Activated CD4-positive, alpha-beta memory T cell treated with anti-CD3 and anti-CD28 coated beads for 36 hours (primary cell): ENCODE results near the gene MTCL3.
"Not testable (repeated sequence)": the region's sequence is repeated elsewhere in the genome, so short reads cannot be mapped to it uniquely, and the experiment has no call there.

Experiments used
- CTCF ChIA-PET: fragments of 350-600 bp; sonication (Branson Sonifier 250); formaldehyde crosslinking; loops from one replicate; lab custom pipeline; 2021; ENCODE audit warnings: antibody characterized with exemption, inconsistent platforms; lab: Charles Lee
- POLR2A ChIA-PET: fragments of 350-600 bp; sonication (Branson Sonifier 250); formaldehyde crosslinking; loops from one replicate; lab custom pipeline; 2021; ENCODE audit warnings: antibody characterized with exemption; lab: Charles Lee
- DNase-seq: peaks from one replicate; pipeline ENCODE4 v3.0.0-alpha.2; 2020
- H3K27ac Mint-ChIP-seq: one replicate; pipeline ENCODE4 v1.8.0; 2021; ENCODE audit warnings: mixed read lengths
- H3K27me3 Mint-ChIP-seq: one replicate; pipeline ENCODE4 v1.8.0; 2021; ENCODE audit warnings: mixed read lengths
- H3K36me3 Mint-ChIP-seq: one replicate; pipeline ENCODE4 v1.8.0; 2021; ENCODE audit warnings: mixed read lengths
- H3K4me1 Mint-ChIP-seq: one replicate; pipeline ENCODE4 v1.8.0; 2021; ENCODE audit warnings: low read depth, mixed read lengths
- H3K4me3 Mint-ChIP-seq: one replicate; pipeline ENCODE4 v1.8.0; 2021; ENCODE audit warnings: mild to moderate bottlenecking, mixed read lengths
- H3K9me3 Mint-ChIP-seq: one replicate; pipeline ENCODE4 v1.8.0; 2021; ENCODE audit warnings: mixed read lengths
- intact Hi-C: fragments of 100-400 bp; cut with micrococcal nuclease; formaldehyde crosslinking; loops from one replicate; pipeline ENCODE4 v1.15.1; 2023

MTCL3 gene

DNA sequence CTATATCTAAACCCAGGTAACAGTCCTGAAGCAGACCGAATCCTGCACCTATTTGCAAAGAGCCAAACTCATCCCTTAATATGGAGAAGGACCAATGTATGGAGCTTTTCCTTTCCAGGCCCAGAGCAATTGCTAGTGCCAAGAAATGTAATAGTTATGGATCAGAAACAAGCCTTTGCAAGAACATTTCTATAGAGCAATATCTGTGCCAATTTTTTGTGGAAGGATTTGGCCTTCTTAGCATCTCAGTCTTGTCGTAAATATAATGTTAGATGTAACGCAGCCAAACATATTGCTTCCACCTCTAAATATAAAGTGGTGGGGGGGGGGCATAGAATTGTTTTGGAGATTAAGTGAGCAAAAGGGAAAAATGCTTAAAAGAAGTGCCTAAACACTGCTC is 62.7 kb downstream of the MTCL3 start:
- ChIA-PET POLR2A (no interaction called here), CTCF (interaction anchor here (1.4 kb wide), 1 partner anchor 8 kb away, joined by 4 read pairs; no protein-coding TSS in a partner anchor)
- H3K27ac Mint-ChIP-seq: no peak overlapping the region
- DNase-seq: no peak
- no peaks in the 10 kb centered on the region for H3K9me3 Mint-ChIP-seq
- peaks cover 2% of the 10 kb centered on the region for H3K4me1 Mint-ChIP-seq
- no peaks in the 10 kb centered on the region for H3K27me3 Mint-ChIP-seq
- intact Hi-C loops: no loop called here
- no peaks in the 10 kb centered on the region for H3K36me3 Mint-ChIP-seq
- H3K4me3 Mint-ChIP-seq: no peak overlapping the region

DNA sequence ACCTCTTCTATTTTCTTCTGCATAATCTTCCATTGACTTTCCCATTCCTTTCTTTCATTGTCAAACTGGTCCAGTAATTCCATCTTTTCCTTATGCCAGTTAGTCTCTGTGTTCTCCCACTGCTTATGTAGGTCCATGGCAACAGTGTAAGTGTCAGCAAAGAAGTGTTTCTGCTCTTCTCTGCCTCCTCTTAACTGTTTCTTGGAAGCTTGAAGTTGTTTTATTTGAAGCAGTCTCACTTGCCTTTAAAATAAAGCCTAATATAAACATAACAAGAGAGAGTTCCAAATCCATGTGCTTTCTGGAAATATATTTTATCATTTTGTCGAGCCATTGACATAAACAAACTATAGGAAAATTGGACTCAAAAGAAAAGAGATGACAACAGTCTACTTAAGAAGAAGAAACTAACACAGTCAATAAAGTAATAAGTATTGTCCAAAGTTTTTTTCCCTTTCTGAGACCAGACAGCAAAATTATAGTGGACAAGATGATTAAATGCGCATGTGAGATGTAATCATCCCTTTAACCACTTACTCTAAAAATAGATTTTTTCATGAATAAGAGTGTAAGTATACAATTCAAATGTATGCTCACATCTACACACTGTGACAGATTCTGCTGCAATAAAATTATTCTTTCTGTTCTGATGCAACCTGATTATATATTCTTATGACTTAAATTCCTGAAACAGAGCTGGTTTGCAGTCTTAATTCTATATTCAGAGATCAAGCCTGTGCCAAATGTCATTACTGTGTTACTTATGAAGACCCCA is 65.1 kb downstream of the MTCL3 start:
- peaks cover 2% of the 10 kb centered on the region for H3K36me3 Mint-ChIP-seq
- ChIA-PET CTCF (no interaction called here), POLR2A (no interaction called here)
- H3K4me3 Mint-ChIP-seq: no peak overlapping the region
- no peak for DNase-seq
- H3K27ac Mint-ChIP-seq: no peak overlapping the region
- no peaks in the 10 kb centered on the region for H3K27me3 Mint-ChIP-seq
- H3K9me3 Mint-ChIP-seq: no peaks in the 10 kb centered on the region
- no peaks in the 10 kb centered on the region for H3K4me1 Mint-ChIP-seq
- intact Hi-C loops: no loop called here

DNA sequence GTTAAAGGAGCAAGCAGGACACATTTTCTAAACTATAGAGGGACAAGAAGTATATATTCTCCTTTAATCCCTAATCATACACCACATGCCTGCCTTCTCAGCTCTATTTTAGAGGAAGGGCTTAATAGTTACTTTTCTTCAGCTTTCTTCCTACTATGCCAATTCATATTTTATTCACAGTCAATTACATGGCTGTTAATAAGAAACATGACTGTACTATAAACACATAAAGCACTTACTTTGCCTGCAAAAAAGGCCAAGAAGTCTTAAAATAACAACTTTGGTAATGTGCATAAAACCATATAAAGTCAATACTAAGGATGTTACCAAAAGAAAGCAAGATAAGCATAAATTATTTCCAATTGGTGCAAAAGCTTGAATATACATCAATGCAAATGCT is 66.3 kb downstream of the MTCL3 start:
- intact Hi-C loops: no loop called here
- CTCF ChIA-PET: no interaction called here
- POLR2A ChIA-PET: no interaction called here
- no peak overlapping the region for H3K4me3 Mint-ChIP-seq
- no peaks in the 10 kb centered on the region for H3K4me1 Mint-ChIP-seq
- peaks cover 2% of the 10 kb centered on the region for H3K36me3 Mint-ChIP-seq
- H3K9me3 Mint-ChIP-seq: no peaks in the 10 kb centered on the region
- H3K27ac Mint-ChIP-seq: no peak overlapping the region
- no peak for DNase-seq
- no peaks in the 10 kb centered on the region for H3K27me3 Mint-ChIP-seq

DNA sequence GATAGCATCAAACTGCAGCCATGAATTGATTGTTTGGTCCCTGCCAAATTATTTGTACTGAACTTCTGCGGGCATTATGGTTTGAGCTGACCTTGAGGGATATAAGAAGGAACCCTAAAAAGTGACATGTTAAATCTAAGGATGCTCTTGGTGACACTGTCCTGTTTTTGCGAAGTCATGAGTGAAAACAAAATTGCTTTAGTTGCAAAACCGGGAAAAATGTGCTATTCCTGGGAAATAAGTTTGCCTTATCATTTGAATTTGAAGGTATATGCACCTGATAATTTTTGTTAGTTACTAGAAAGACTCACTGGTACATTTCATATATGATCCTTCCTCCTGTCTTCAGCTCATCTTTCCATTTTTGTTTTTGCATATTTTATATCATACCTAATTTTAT is 67.7 kb downstream of the MTCL3 start:
- no peak for DNase-seq
- POLR2A ChIA-PET: no interaction called here
- intact Hi-C loops: no loop called here
- Mint-ChIP-seq H3K27me3 (no peaks in the 10 kb centered on the region), H3K36me3 (peaks cover 9% of the 10 kb centered on the region), H3K4me1 (peaks cover under 1% of the 10 kb centered on the region), H3K9me3 (no peaks in the 10 kb centered on the region), H3K4me3 (no peak overlapping the region), H3K27ac (no peak overlapping the region)
- CTCF ChIA-PET: no interaction called here

DNA sequence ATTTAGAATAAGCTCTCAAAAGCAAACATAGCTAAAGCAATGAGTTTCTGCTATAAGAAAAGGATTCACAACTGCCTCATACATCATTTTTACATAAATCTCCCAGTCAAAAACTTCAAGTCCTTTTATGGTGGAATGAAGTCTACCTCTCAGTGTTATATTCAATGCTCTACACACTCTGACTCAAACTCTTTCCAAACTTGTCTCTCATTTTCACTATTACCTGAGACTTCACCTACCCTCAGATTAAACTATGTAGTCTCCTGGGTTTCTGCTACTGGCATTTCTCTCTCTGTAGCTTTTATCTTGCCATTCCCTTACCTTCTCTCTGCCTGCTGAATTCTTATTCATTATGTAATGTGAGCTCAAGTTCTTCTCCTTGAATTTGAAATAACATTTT is 71.4 kb downstream of the MTCL3 start:
- Mint-ChIP-seq H3K4me3 (no peak overlapping the region), H3K36me3 (peaks cover 9% of the 10 kb centered on the region), H3K4me1 (peaks cover 2% of the 10 kb centered on the region), H3K9me3 (no peaks in the 10 kb centered on the region), H3K27me3 (no peaks in the 10 kb centered on the region), H3K27ac (no peak overlapping the region)
- ChIA-PET POLR2A (no interaction called here), CTCF (interaction anchor here (0.6 to 0.8 kb wide), 4 partner anchors 9 to 1931 kb away, joined by 3 to 4 read pairs (median 3); no protein-coding TSS in a partner anchor)
- intact Hi-C loops: no loop called here
- DNase-seq: no peak

DNA sequence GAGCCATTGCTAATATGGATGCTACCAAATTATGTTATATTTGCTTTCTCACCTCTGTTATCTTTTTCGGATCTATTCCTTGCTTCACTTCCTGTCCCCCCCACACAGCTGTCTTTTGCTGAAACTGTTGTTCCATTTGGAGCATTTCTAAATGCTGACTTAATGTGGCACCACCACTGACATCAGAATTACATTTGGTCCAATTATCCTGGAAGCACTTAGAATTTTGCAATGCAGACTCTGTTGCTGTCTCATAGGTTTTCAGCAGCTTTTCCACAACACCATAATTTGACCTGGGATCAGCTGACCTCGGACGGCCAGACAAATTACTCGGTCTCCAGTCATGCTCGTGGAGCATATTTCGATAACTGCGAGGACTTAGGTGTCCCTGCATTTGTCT is 72.8 kb downstream of the MTCL3 start:
- DNase-seq: no peak
- POLR2A ChIA-PET: no interaction called here
- Mint-ChIP-seq H3K36me3 (peaks cover 9% of the 10 kb centered on the region), H3K27me3 (no peaks in the 10 kb centered on the region), H3K4me3 (no peak overlapping the region), H3K4me1 (peaks cover 2% of the 10 kb centered on the region), H3K27ac (no peak overlapping the region), H3K9me3 (no peaks in the 10 kb centered on the region)
- CTCF ChIA-PET: no interaction called here
- intact Hi-C loops: no loop called here

DNA sequence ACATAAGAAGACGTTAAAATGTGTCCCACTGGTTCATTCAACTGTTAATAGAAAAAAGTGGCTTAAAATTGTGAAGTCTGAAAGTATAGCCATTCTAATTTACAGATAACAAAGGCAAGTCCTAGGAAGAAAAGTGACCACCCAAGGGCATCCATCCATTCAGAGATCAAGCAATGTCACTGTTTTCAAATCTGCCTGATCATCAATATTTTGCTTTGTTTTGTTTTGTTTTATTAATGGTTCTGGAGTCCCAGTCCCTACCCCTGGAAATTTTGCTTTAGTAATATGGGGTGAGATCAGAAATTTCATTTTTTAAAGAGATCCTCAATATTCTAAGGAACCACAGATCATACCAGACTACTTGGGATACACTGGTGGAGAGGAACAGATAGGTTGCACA is 77.3 kb downstream of the MTCL3 start:
- Mint-ChIP-seq H3K36me3 (peaks cover 1% of the 10 kb centered on the region), H3K27me3 (peaks cover under 1% of the 10 kb centered on the region), H3K4me3 (no peak overlapping the region), H3K9me3 (no peaks in the 10 kb centered on the region), H3K27ac (no peak overlapping the region), H3K4me1 (peaks cover 2% of the 10 kb centered on the region)
- CTCF ChIA-PET: no interaction called here
- intact Hi-C loops: no loop called here
- no peak for DNase-seq
- POLR2A ChIA-PET: no interaction called here

DNA sequence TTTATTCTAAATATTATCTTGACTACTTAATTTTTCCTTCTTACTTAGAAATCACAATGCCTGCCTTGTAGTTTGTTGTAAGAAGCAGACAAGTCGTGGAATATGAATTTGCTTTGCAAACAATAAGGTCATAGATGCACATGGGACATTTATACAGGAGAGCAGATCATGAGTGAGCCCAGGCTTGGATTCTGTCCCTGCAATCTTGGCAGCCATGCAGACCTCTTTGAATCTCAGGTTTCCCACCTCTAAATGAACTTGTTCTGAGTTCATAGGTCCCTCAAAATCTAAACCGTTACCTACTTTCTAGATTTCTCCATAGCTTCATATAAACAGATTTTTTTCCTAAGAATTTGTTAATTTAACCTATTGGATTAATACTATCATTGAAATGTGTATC is 79.4 kb downstream of the MTCL3 start:
- no peaks in the 10 kb centered on the region for H3K36me3 Mint-ChIP-seq
- H3K4me3 Mint-ChIP-seq: no peak overlapping the region
- no peaks in the 10 kb centered on the region for H3K4me1 Mint-ChIP-seq
- H3K27ac Mint-ChIP-seq: no peak overlapping the region
- intact Hi-C loops: no loop called here
- CTCF ChIA-PET: no interaction called here
- no peaks in the 10 kb centered on the region for H3K9me3 Mint-ChIP-seq
- POLR2A ChIA-PET: no interaction called here
- H3K27me3 Mint-ChIP-seq: peaks cover 9% of the 10 kb centered on the region
- no peak for DNase-seq

DNA sequence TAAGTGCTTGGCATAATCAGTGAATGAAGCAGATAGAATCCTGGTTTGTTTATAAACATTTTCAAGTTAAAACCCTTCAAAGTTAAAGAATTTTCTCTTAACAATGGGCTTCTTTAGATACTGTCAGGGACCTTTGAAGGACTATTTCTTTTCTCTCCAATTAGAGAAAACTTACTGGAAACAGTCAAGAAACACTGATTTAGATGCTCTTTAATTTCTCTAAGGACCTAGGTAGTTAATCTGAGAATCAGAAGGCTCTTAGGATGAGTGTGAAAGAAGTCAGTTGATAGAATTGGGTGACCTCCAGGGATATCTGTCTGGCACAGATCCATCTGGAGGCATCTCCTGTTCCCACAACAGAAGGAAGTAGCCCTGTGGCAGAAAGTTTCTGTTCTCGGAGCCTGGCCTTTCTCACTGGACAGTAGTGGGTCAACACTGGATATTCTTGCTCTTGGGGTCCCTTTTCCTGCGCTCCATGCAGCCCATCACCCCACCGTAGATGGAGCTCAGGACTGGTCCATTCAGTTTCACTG is 82.5 kb downstream of the MTCL3 start:
- H3K4me1 Mint-ChIP-seq: no peaks in the 10 kb centered on the region
- POLR2A ChIA-PET: no interaction called here

DNA sequence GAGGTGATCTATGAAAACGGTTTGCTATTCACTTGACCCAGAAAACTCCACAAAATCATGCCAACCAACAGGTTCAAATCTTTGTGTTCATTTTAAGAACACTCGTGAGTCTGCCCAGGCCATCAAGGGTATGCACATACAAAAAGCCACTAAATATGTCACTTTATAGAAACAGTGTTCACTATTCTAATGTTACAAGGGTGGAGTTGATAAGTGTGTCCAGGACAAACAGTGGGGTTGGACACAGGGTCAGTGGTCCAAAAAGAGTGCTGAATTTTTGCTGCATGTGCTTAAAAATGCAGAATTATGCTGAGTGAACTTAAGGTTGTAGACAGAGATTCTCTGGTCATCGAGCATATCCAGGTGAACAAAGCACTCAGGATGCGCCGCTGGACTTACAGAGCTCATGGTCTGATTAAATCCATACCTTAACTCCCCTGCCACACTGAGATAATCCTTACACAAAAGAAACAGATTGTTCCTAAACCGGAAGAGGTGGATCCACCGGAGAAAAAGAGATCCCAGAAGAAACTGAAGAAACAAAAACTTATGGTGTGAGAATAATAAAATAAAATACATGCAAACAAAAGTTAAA is 83.4 kb downstream of the MTCL3 start:
- Mint-ChIP-seq H3K4me1 (no peaks in the 10 kb centered on the region), H3K27ac (no peak overlapping the region), H3K9me3 (no peaks in the 10 kb centered on the region), H3K4me3 (no peak overlapping the region), H3K36me3 (no peaks in the 10 kb centered on the region), H3K27me3 (peaks cover 11% of the 10 kb centered on the region)
- ChIA-PET CTCF (interaction anchor here (1.1 kb wide), 1 partner anchor 81 kb away, joined by 4 read pairs; no protein-coding TSS in a partner anchor), POLR2A (no interaction called here)
- DNase-seq: no peak
- intact Hi-C loops: no loop called here

More for the DNA sequence above, 82.5 kb downstream of the MTCL3 start:
- H3K4me3 Mint-ChIP-seq: no peak overlapping the region
- H3K27ac Mint-ChIP-seq: no peak overlapping the region
- peaks cover 11% of the 10 kb centered on the region for H3K27me3 Mint-ChIP-seq
- intact Hi-C loops: no loop called here
- CTCF ChIA-PET: no interaction called here
- no peaks in the 10 kb centered on the region for H3K9me3 Mint-ChIP-seq
- no peaks in the 10 kb centered on the region for H3K36me3 Mint-ChIP-seq
- no peak for DNase-seq

DNA sequence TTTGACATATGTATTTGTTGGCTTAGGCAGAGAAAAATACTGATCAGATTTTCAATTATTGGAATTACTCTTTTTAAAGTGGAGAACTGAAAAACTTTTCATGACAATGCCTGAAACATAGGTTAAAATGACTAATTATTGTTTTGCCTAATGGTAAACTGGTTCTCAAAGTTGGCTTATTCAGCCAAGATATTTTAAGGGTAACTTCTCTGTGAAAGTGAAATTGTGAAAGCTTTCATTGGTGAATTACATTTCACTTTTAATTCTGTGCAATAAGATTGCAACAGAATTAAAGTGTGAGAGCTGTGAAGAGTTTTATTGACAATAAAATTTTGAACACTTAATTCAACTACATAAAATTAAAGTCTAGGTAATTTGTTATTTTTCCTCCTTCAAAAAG is 84.5 kb downstream of the MTCL3 start:
- no peak for DNase-seq
- no peak overlapping the region for H3K4me3 Mint-ChIP-seq
- peaks cover 11% of the 10 kb centered on the region for H3K27me3 Mint-ChIP-seq
- H3K4me1 Mint-ChIP-seq: no peaks in the 10 kb centered on the region
- H3K9me3 Mint-ChIP-seq: no peaks in the 10 kb centered on the region
- intact Hi-C loops: no loop called here
- POLR2A ChIA-PET: no interaction called here
- CTCF ChIA-PET: interaction anchor here (1.1 kb wide), 1 partner anchor 82 kb away, joined by 4 read pairs; no protein-coding TSS in a partner anchor
- H3K27ac Mint-ChIP-seq: no peak overlapping the region
- no peaks in the 10 kb centered on the region for H3K36me3 Mint-ChIP-seq

DNA sequence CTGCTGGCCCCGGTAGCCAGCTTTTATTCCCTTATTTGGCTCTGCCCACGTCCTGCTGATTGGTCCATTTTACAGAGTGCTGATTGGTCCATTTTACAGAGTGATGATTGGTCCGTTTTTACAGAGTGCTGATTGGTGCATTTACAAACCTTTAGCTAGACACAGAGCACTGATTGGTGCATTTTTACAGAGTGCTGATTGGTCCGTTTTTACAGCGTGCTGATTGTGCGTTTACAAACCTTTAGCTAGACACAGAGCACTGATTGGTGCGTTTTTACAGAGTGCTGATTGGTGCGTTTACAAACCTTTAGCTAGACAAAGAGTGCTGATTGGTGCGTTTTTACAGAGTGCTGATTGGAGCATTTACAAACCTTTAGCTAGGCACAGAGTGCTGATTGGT is 90.6 kb downstream of the MTCL3 start:
- H3K36me3 Mint-ChIP-seq, POLR2A ChIA-PET, CTCF ChIA-PET, H3K4me1 Mint-ChIP-seq, H3K4me3 Mint-ChIP-seq, H3K27me3 Mint-ChIP-seq, intact Hi-C loops, DNase-seq, H3K27ac Mint-ChIP-seq, H3K9me3 Mint-ChIP-seq: not testable (repeated sequence)
